Sigmoid colon (tissue), 7 donors: ENCODE results near the gene NID1. TPM values are rescaled to one million over a fixed set of nuclear protein-coding genes. Genes with fewer than 3 reads are reported as not detected.
"Not testable (repeated sequence)": the region's sequence is repeated elsewhere in the genome, so short reads cannot be mapped to it uniquely, and the experiment has no call there.

Experiments used
- DNase-seq: peaks from one replicate; pipeline ENCODE4 v3.0.0-alpha.2; 2019
- H3K27ac ChIP-seq, 4 donors: fragments of 200-600 bp; sonication (generic); one replicate each; pipeline ENCODE4 v1.5.1; 2016 to 2019; ENCODE audit warnings: mild to moderate bottlenecking in 1 of 4
- H3K27me3 ChIP-seq, 3 donors: fragments of 200-600 bp; sonication (generic); one replicate each; pipeline ENCODE4 v1.5.1; 2019; ENCODE audit warnings: mild to moderate bottlenecking in 1 of 3
- H3K36me3 ChIP-seq, 4 donors: fragments of 200-600 bp; sonication (generic); one replicate each; pipeline ENCODE4 v1.5.1; 2016 to 2019
- H3K4me1 ChIP-seq, 4 donors: fragments of 200-600 bp; sonication (generic); one replicate each; pipeline ENCODE4 v1.5.1; 2017 to 2019
- H3K4me3 ChIP-seq, 4 donors: fragments of 200-600 bp; sonication (generic); one replicate each; pipeline ENCODE4 v1.5.1; 2017 to 2019; ENCODE audit warnings: mild to moderate bottlenecking in 2 of 4, moderate library complexity in 1 of 4
- H3K9me3 ChIP-seq, 4 donors: fragments of 200-600 bp in 3 of 4; sonication (generic) in 3 of 4; one replicate each; pipeline versions ENCODE4 v1.5.1 to v1.6.1; 2013 to 2019
- CTCF ChIP-seq, 4 experiments: fragments of 450-650 bp in 3 of 4; fragments of 200-600 bp in 1 of 4; IDR thresholded peaks; one replicate each; pipeline ENCODE4 v1.5.1; 2016 to 2019; ENCODE audit warnings: antibody characterized with exemption in 4 of 4, mild to moderate bottlenecking in 3 of 4, moderate library complexity in 2 of 4
- EP300 ChIP-seq, 4 donors: sonication (generic); formaldehyde crosslinking; IDR thresholded peaks; one replicate each; pipeline ENCODE4 v1.6.1; 2017; ENCODE audit warnings: antibody characterized with exemption in 4 of 4
- POLR2A ChIP-seq, 2 donors: fragments of 450-650 bp; IDR thresholded peaks; one replicate each; pipeline ENCODE4 v1.6.1; 2016; ENCODE audit warnings: antibody characterized with exemption in 2 of 2, mild to moderate bottlenecking in 2 of 2, moderate library complexity in 2 of 2
- POLR2AphosphoS5 ChIP-seq, 4 donors: sonication (generic); formaldehyde crosslinking; IDR thresholded peaks; one replicate each; pipeline ENCODE4 v1.6.1; 2017; ENCODE audit warnings: antibody characterized with exemption in 4 of 4
- WGBS, 2 donors: extraction: QIAGEN DNeasy Blood & Tissue Kit; methylation state at CpG; one replicate each; pipeline ENCODE4 v1.1.7; 2013; 5-methylcytosine and 5-hydroxymethylcytosine counted together
- intact Hi-C: fragments of 100-400 bp; cut with DNase I; formaldehyde crosslinking; loops from one replicate; pipeline ENCODE4 v1.15.1; 2023
- polyA plus RNA-seq, 3 donors: library from polyadenylated mRNA; stranded (reverse); fragments of 200-250 nt; gene quantifications; one replicate each; pipeline ENCODE4 v1.2.3, GENCODE V29; 2013
- total RNA-seq, 4 donors: library from RNA; depleted of rRNA; stranded (reverse); fragments of >200 nt; gene quantifications; one replicate each; pipeline ENCODE4 v1.1.0, GENCODE V29; 2016
- donor health status: healthy with polysubstance abuse.
- donor health status: Bipolar disorder and iron deficiency.
- donor health status: healthy.

NID1 gene
- total and polyA plus RNA-seq, 7 donors = 3.9 to 242 (median 136) TPM

- Histone ChIP-seq H3K4me3 (peak overlapping the region; percentile 10 to 52 (median 44)), H3K9me3 (no peaks in the 10 kb centered on the region), H3K4me1 (peaks cover 0 to 22% (median 15%) of the 10 kb centered on the region in 4 donors), H3K36me3 (peaks cover 15 to 37% (median 23%) of the 10 kb centered on the region in 4 donors), H3K27ac (peak overlapping the region; percentile 88 to 98 (median 91)), H3K27me3 (no peaks in the 10 kb centered on the region)
- intact Hi-C loops = loop anchor here (2.0 to 10.0 kb wide), 3 partner anchors 105 to 460 kb away; partner anchors contain the start of gene LYST
- peak; percentile 48 for DNase-seq
- TF ChIP-seq POLR2A (IDR thresholded peaks at IDR 0.05) = no peak
- peak in 1 of 4 donors; percentile 10 for TF ChIP-seq POLR2AphosphoS5 (IDR thresholded peaks at IDR 0.05)
- no peak for TF ChIP-seq EP300 (IDR thresholded peaks at IDR 0.05)
- WGBS, 2 donors = 43 to 56% methylated on average over 5 of the region's 5 CpGs
Observed at GRCh38 chr1:235972311-235972689, 92.6 kb downstream of the NID1 start.

- WGBS, 2 donors = 9 to 10% methylated on average over 29 of the region's 29 CpGs
- Histone ChIP-seq H3K9me3 (no peaks in the 10 kb centered on the region), H3K4me3 (peak overlapping the region; percentile 10 to 52 (median 44)), H3K27me3 (no peaks in the 10 kb centered on the region), H3K36me3 (peaks cover 10 to 32% (median 17%) of the 10 kb centered on the region in 4 donors), H3K4me1 (peaks cover 0 to 22% (median 15%) of the 10 kb centered on the region in 4 donors), H3K27ac (peak overlapping the region; percentile 88 to 98 (median 91))
- peak; percentile 76 to 82 (median 78) for TF ChIP-seq CTCF (IDR thresholded peaks at IDR 0.05)
- peak; percentile 37 to 50 for TF ChIP-seq POLR2A (IDR thresholded peaks at IDR 0.05)
- peak; percentile 84 to 94 (median 87) for TF ChIP-seq POLR2AphosphoS5 (IDR thresholded peaks at IDR 0.05)
- peak in 1 of 4 donors; percentile 3 for TF ChIP-seq EP300 (IDR thresholded peaks at IDR 0.05)
- intact Hi-C loops = loop anchor here (2.0 to 10.0 kb wide), 3 partner anchors 105 to 459 kb away; partner anchors contain the start of gene LYST
- DNase-seq = peak; percentile 98
Observed at GRCh38 chr1:235971571-235972310, 93.1 kb downstream of the NID1 start.

- intact Hi-C loops = loop anchor here (5.0 to 10.0 kb wide), 2 partner anchors 186 to 459 kb away; no protein-coding TSS in a partner anchor
- Histone ChIP-seq H3K27ac (peak overlapping the region; percentile 88 to 98 (median 91)), H3K4me3 (peak overlapping the region in 3 of 4 donors; percentile 38 to 52 (median 49)), H3K27me3 (no peaks in the 10 kb centered on the region), H3K36me3 (peaks cover 6 to 24% (median 11%) of the 10 kb centered on the region in 4 donors), H3K4me1 (peaks cover 0 to 22% (median 15%) of the 10 kb centered on the region in 4 donors), H3K9me3 (no peaks in the 10 kb centered on the region)
- WGBS, 2 donors = 72 to 73% methylated on average over 3 of the region's 3 CpGs
- TF ChIP-seq POLR2AphosphoS5 (IDR thresholded peaks at IDR 0.05) (no peak), EP300 (IDR thresholded peaks at IDR 0.05) (no peak), CTCF (IDR thresholded peaks at IDR 0.05) (no peak), POLR2A (IDR thresholded peaks at IDR 0.05) (no peak)
- peak; percentile 54 for DNase-seq
Observed at GRCh38 chr1:235971020-235971419, 93.9 kb downstream of the NID1 start.

GRCh38 chr1:235968831-235969230 is 96.1 kb downstream of the NID1 start:
- H3K36me3 ChIP-seq = peaks cover 0 to 3% (median 0%) of the 10 kb centered on the region in 4 donors
- WGBS, 2 donors = 71 to 87% methylated on average over 5 of the region's 5 CpGs
- peak; percentile 48 for DNase-seq
- no peak overlapping the region for H3K4me3 ChIP-seq
- TF ChIP-seq EP300 (IDR thresholded peaks at IDR 0.05) = no peak
- no peak for TF ChIP-seq POLR2AphosphoS5 (IDR thresholded peaks at IDR 0.05)
- no peak for TF ChIP-seq CTCF (IDR thresholded peaks at IDR 0.05)
- TF ChIP-seq POLR2A (IDR thresholded peaks at IDR 0.05) = no peak
- no peak overlapping the region for H3K27ac ChIP-seq
- no peaks in the 10 kb centered on the region for H3K9me3 ChIP-seq
- peaks cover 0 to 22% (median 15%) of the 10 kb centered on the region in 4 donors for H3K4me1 ChIP-seq
- no peaks in the 10 kb centered on the region for H3K27me3 ChIP-seq
- intact Hi-C loops = no loop called here

DNA sequence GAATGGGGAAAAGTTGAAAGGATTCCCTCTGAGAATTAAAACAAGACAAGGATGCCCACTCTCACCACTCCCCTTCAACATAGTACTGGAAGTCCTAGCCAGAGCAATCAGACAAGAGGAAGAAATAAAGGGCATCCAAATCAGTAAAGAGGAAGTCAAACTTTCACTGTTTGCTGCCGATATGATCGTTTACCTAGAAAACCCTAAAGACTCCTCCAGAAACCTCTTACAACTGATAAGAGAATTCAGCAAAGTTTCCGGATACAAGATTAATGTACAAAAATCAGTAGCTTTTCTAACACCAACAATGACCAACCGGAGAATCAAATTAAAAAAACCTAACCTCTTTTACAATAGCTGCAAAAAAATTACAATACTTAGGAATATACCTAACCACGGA is 98.8 kb downstream of the NID1 start:
- H3K9me3 ChIP-seq, H3K4me3 ChIP-seq, H3K27ac ChIP-seq, H3K36me3 ChIP-seq, DNase-seq, intact Hi-C loops, H3K4me1 ChIP-seq, H3K27me3 ChIP-seq: not testable (repeated sequence)
- 63 to 67% methylated on average over 5 of the region's 5 CpGs for WGBS, 2 donors
